GM21786 (cell line): ENCODE results near the gene IRS1.

Source experiments
- ATAC-seq: cut with Tn5 transposase; IDR thresholded peaks from one replicate; pipeline ENCODE4 v1.9.1; 2021; ENCODE audit not compliant: unreplicated experiment

The IRS1 gene

DNA sequence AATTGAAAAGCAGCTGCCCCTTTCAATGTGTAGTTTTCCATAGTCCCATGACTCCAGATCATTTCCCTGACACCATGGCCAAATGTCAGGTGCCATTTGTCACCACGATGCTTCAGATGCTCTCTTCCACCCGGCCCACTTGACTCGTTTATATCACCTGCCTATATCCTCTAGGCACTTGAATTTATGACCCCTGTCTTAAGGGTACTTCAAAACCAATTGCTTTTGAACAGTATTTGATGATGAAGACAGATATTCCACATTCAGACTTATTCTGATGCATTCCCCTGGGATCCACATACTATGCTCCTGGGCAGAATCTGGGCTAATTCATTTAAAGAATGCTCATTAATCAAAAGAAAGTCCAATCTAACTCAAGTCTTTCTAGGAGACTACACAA is 19.3 kb upstream of the IRS1 start:
- no peak for ATAC-seq

DNA sequence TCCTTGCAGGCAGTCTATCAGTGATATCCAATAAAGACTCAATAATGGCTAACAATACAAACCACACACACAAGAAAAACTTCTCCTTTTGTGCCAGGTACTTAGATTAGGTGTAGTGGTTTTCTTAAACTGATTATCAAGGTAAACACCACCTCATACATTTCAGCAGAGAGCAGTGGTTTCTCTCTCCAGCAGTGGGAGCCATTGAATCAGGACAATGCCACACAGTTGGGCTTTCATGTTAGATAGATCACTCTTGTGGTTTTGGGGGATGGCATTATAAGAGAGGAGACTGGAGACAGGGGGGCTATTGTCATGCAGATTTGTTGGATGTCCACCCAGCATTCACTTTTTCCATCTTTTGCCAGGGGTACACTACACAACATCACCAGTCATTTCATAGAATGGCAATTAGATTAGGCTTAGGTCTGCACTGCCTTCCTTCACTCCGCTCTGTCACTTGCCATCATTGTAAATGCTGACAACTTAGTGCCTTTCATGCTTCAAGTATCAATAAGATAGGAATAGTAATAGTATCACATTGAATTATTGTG is 13.6 kb upstream of the IRS1 start:
- ATAC-seq = peak; percentile 61

- no peak for ATAC-seq
These were observed 3.8 kb upstream of the IRS1 start for GRCh38 chr2:226803410-226803809.

DNA sequence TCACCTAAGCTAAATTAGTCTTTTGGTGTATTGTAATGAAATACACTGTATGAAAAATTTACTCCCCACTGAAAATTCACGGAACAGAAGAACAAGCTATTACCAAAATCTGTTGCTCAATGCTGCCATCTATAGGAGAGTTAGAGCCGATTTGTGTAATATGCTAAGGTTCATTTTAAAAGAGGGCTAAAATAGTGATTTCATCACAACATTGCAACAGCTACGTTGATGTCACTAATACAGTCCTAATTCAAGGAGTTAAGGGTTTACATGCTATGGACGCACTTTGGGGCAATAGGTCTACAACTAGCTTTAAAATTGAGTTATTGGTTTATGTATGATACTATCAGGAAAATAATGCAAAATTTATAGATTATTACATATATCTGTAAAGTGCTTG is 3.0 kb upstream of the IRS1 start:
- no peak for ATAC-seq

GRCh38 chr2:226800941-226801784 is 1.5 kb upstream of the IRS1 start:
- ATAC-seq = peak; percentile 80

DNA sequence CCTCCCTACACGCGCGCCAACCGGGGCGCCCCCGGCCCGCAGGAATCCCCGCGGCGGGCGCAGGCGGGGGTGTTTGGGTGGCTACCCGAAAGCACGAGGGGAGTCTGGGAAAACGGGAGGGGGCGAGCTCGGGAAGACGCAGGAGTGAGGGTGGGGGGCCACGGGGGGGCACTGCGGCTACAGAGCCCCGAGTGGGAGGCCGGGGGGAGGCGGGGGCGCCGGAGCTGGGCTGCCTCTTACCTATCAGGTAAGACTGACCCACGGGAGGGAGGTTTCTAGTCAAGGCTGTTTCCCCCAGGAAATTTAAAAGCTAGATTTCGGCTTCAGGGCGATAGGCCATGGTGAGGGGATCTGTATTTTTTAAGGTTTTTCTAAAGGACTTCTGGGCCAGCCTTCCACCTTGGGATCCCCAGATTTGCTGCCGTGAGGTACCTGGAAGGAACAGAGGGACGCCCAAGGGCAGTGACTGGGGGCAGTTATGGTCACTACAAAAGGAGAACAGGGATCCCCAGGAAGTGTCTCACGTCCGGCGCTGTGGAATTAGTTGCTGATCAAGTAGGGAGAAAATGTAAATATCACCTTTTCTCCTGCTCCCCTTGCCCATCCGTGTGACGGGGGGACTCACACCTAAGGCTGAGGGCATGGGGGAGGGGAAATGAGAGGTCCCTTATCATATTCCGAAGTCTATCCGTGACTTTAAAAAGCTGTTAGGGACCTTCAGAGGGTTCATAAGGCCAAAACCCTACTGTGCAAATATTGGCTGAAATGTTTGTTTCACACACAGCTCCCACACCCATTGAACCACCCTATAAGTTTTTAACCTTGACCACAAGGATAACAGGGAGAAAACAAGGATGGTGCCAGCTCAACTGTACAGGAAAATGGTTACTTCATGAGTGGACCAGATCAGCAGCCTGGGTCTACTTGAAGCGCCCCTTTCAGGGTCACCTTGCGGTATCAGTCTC is 638 bp upstream of the IRS1 start:
- no peak for ATAC-seq

GRCh38 chr2:226798422-226799210 is 1.0 kb downstream of the IRS1 start:
- peak; percentile 27 for ATAC-seq

- ATAC-seq = no peak
These were observed 1.6 kb downstream of the IRS1 start for GRCh38 chr2:226797989-226798421.

DNA sequence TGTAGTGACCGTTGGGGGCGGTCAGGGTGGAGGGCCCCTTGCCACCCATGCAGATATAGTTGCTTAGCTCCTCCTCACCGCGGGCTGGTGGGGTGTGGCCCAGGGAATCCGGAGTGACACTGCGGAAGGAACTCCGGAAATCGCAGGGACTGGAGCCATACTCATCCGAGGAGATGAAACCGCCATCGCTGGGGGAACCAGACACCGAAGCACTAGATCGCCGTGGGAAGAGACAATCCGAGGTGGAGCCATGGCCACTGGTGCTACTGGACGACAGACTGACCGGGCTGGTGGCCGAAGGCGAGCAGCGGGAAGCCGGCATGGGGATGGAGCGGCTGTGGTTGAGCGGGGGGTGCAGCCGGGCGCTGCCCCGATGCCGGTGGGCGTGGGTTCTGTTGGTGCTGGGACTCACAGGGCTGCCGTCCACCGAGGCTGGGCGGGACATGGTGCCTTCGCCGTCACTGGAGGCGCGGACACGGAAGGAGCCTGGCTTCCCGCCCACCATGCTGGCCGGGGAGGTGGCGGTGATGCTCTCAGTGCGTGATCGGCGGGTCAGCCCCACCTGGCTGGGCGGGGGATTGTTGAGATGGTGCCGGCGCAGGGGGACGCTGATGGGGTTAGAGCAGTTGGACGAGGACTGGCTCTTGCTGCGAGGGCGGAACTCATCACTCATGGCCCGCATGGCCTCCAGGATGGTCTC is 2.2 kb downstream of the IRS1 start:
- no peak for ATAC-seq

DNA sequence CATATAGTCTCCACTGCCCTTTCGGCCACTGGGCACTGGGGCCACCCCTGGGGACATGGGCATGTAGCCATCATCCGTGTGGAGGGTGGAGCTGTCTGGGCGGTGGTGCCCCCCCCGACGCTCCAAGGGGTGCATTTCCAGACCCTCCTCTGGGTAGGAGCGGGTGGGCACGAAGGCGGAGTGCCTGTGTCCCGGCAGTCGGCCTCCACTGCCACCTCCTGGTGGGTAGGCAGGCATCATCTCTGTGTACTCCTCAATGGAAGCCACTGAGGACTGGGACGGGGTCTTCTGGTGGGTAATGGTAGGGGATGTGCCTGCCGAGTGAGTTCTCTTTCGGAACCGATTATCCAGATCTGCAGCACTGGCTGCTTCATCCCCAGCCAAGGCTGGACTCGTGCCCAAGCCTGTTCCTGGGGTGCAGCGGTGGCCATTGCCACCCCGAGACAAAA is 2.8 kb downstream of the IRS1 start:
- ATAC-seq = no peak

DNA sequence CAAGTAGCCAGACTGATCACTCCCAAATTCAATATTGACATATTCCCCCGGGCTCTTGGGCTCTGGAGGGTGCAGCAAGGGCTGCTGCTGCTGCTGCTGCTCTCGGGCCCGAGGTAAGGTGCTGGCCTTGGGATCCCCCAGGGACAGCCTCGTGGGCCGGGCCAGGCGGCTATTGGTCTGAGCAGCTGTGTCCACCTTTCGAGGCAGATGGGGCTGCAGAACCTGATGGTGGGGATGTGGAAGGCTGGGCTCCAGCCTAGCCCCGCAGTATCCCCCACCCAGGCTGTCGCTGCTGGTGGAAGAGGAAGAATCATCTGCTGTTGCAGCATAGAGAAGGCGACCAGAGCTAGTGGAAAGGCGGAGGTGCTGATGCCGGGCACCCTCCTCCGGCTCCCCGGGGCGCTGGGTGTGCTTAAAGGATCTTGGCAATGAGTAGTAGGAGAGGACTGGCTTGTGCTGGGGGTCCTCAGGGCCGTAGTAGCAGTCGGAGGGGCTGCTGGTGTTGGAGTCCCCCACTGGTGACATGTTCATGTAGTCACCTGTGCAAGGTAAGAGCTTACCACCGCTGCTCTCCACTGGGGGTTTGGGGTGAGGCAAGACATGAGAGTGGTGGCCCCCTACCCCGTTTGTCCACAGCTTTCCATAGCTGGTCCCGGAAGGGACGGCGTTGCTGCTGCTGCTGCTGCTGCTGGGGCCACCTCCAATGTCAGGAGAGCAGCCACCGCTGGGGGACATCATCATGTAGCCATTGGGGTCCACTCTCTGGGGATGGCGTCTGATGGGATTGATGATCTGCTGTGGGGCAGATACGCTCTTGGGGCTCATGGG is 3.4 kb downstream of the IRS1 start:
- ATAC-seq = no peak

DNA sequence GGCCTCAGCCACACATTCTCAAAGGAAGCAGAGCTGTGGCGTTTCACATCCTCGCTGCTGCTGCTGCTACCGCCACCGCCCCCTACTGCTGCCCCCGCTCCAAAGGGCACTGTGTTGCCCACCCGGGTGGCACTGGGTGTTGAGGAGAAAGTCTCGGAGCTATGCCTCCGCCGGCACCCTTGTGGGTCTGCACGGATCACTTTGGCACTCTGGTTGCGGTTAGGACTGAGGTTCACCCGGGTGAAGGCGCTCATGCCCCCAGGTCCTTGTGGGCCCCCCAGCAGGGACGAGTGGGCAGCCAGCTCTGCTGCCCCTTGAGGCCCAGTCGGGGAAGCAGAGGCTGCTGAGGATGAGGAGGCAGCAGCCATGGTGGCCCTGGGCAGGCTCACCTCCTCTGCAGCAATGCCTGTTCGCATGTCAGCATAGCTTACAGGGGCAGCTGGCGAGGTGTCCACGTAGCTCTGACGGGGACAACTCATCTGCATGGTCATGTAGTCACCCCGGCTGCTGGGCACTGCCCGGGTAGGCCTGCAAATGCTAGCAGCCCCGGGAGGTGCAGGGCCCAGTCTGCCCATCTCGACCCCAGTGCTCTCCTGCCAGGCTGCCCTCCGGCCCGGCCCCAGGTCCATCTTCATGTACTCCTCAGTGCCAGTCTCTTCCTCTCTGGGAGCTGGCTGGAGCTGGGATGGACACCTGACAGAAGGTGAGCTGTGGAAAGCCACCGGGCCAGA is 4.2 kb downstream of the IRS1 start:
- no peak for ATAC-seq

DNA sequence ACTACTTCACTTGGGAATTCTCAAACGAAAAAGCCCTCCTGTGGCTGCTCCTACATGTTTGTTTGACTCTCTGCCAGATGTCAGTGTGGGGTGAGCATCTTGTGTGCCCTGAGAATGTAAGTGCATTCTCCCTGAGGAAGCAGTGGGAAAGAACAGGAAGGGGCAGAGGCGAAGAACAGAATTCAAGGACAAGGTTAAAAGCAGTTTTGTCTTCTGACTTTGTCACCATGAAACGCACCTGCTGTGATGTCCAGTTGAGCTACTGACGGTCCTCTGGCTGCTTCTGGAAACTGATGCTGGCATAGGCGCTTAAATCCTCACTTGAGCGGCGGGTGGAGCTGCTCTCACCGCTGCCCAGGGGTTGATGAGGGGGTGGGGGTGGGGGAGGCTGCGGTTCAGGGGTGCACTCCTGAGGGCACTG is 4.9 kb downstream of the IRS1 start:
- ATAC-seq = no peak

GRCh38 chr2:226794196-226794661 is 5.4 kb downstream of the IRS1 start:
- no peak for ATAC-seq

DNA sequence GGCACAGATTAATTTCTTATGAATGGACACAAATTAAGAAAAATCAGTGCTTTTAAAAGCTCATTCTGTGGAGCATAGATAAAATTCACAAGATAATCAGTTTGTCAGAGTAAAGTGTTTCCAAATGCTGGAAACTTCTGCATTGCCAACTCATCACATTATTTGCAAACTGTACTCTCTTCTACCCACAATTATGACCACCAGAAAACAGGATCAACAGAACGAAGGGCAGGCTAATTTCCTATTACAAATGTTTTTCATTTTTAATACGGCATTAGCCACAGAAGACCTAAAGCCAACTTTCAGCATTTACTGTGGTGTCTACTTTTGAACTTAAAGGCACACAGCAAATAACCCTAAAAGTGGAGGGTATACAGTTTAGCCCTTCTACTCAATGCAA is 6.0 kb downstream of the IRS1 start:
- ATAC-seq = no peak

GRCh38 chr2:226792155-226792881 is 7.3 kb downstream of the IRS1 start:
- no peak for ATAC-seq

DNA sequence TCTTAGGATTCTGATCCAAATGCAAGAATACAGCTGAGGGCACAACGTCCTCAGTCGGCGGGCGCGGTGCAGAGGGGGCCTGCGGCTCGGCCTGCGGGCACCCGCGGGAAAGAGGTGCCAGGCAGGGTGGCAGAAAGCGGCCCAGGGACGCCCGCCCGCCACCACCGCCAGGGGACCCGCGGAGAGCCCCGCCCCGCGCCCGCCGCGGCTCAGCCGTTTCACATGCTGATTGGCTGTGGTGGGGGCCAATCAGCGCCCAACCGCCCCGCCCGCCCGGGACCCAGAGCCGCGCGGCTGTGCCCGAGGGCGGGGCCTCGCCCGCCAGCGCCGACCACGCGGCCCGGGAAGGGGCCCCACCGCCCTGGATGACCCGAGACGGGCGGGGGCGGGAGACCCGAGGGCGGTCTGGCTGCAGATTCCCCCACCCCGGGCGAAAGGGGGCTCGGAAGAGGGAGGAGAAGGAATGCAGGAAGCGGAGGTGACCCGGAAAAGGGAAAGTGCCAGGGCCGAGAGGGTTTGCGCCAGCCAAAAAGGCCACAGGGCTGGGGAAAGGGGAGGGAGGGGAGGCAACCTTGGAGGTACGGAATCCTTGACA is 8.0 kb downstream of the IRS1 start:
- peak; percentile 96 for ATAC-seq
